Measurements from ENCODE around the gene PRM1. TPM values are rescaled to one million over a fixed set of nuclear protein-coding genes. Genes with fewer than 3 reads are reported as not detected.

The PRM1 gene
- total and polyA plus RNA-seq, 2 of the 13 experiments (the other 11 are each of a cell fraction or from before 2014, with no cell fraction given), result not detected

DNA sequence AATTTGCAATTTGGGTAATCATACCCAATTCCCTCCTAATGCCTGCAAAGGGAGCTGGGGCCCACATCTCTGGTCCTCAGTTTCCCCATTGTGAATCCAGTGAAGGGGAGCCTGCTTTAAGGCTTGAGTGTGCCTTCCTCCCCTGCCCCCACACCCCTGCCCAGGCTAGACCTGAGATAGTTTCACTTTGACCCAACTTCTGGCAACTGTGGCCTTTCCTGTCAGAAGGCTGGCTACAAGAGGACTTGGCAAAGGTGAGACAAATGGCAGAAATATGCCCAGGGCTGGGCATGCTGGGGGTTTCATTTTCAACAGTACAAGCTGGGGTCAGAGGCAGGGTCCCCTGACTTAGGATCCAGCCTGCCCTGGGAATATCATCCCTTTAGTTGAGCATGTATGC is 35.1 kb downstream of the PRM1 start (continued):
- no peak for TF ChIP-seq MYPOP (CRISPR knock-in tag; IDR thresholded peaks at IDR 0.05)
- no peak for TF ChIP-seq ZNF224 (CRISPR knock-in tag; IDR thresholded peaks at IDR 0.05)
- TF ChIP-seq HNRNPK (IDR thresholded peaks at IDR 0.05; ENCODE audit: low read depth, low read length, poor library complexity, severe bottlenecking), result no peak

DNA sequence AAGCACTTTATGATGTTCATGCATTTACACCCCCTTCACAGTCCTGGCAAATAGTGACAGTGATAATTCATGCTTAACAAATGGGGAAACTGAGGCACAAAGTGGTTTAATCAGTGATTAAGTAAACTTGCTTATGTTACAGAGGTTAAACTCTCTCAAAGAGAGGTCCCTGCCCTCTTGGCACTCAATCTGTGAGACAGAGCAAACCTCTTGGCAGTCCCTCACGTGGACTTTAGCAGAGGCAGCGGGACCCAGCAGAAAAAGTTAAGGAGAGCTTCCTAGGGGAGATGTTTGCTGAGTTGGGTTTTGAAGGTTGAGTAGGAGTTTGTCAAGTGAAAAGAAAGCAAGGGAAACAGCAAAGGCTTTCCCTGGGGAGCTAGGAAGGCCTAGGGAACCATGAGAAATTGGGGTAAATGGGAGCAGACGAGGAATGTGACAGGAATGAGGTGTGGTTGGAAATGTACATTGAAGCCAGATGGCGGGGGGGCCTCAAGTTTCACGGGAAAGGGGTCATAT is 35.9 kb downstream of the PRM1 start:
- no peak for FAIRE-seq
- ChIA-PET CTCF (ENCODE audit: low intra/inter-chr PET ratio, low total read pairs) (no interaction called here), POLR2A (interaction anchor here (0.8 to 2.3 kb wide), 2 partner anchors 10 to 12 kb away, joined by 3 to 12 read pairs; partner anchors contain the start of gene SOCS1)
- Histone ChIP-seq H2AFZ (ENCODE audit: low read length) (no peak overlapping the region), H3K4me3 (replicated peaks in 1 of 3; ENCODE audit: insufficient read depth in 1 of 3, low read depth in 2 of 3, low read length in 3 of 3) (no peak overlapping the region), H3K27me3 (ENCODE audit: control insufficient read depth in 1 of 2, insufficient read depth in 2 of 2, low read length in 2 of 2) (peaks cover 1 to 21% of the 10 kb centered on the region in 2 experiments; a peak in 3 of 5 replicates), H3K4me2 (ENCODE audit: low read depth, low read length) (no peak overlapping the region), H4K20me1 (ENCODE audit: insufficient read depth, low read length) (no peaks in the 10 kb centered on the region), H3K9me3 (ENCODE audit: low read length) (no peaks in the 10 kb centered on the region), H3K27ac (ENCODE audit: extremely low read length, insufficient read depth, low read length) (no peak overlapping the region), H3K9ac (ENCODE audit: insufficient read depth, low read depth, low read length) (no peak overlapping the region), H3K79me2 (ENCODE audit: insufficient read depth, low read length) (no peaks in the 10 kb centered on the region), H3K4me1 (ENCODE audit: insufficient read depth, low read length) (peaks cover 44% of the 10 kb centered on the region), H3K36me3 (replicated peaks in 1 of 2; ENCODE audit: control insufficient read depth in 1 of 2, insufficient read depth in 2 of 2, low read length in 2 of 2) (no peaks in the 10 kb centered on the region)
- DNase-seq (ENCODE audit: low spot score), result no peak
- BruUV-seq (replicated peaks), result no TSS peak
- intact Hi-C loops (cut with micrococcal nuclease; ENCODE audit: unreplicated experiment), result no loop called here
- 11% methylated on average over 5 of the region's 5 CpGs for WGBS (ENCODE audit: low lambda C conversion rate)
- in situ Hi-C loops (cut with HindIII; ENCODE audit: extremely low pct_ligation_motif_present, low pct_unique_long_range_greater_than_20kb), result no loop called here
- ATAC-seq, result no peak
- TF ChIP-seq SOX5 (CRISPR knock-in tag; IDR thresholded peaks at IDR 0.05; ENCODE audit: borderline replicate concordance), result no peak
- no peak for TF ChIP-seq KMT2A (CRISPR knock-in tag; IDR thresholded peaks at IDR 0.05)
- no peak for TF ChIP-seq ZNF7 (CRISPR knock-in tag; IDR thresholded peaks at IDR 0.05)
- TF ChIP-seq, protein P1, sequence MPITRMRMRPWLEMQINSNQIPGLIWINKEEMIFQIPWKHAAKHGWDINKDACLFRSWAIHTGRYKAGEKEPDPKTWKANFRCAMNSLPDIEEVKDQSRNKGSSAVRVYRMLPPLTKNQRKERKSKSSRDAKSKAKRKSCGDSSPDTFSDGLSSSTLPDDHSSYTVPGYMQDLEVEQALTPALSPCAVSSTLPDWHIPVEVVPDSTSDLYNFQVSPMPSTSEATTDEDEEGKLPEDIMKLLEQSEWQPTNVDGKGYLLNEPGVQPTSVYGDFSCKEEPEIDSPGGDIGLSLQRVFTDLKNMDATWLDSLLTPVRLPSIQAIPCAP (CRISPR knock-in tag; IDR thresholded peaks at IDR 0.05; ENCODE audit: low read depth), result no peak
- no peak for TF ChIP-seq JUNB (CRISPR knock-in tag; IDR thresholded peaks at IDR 0.05; ENCODE audit: borderline replicate concordance)
- TF ChIP-seq HDAC2 (CRISPR knock-in tag; IDR thresholded peaks at IDR 0.05), result no peak
- TF ChIP-seq KLF6 (CRISPR knock-in tag; IDR thresholded peaks at IDR 0.05), result no peak
- no peak for TF ChIP-seq DZIP1 (CRISPR knock-in tag; IDR thresholded peaks at IDR 0.05)
- no peak for TF ChIP-seq TP53 (CRISPR knock-in tag; conservative IDR thresholded peaks at IDR 0.05)
- TF ChIP-seq NR1H2 (CRISPR knock-in tag; IDR thresholded peaks at IDR 0.05; ENCODE audit: borderline replicate concordance, low read depth), result no peak
- TF ChIP-seq ZNF468 (CRISPR knock-in tag; IDR thresholded peaks at IDR 0.05), result no peak
- no peak for TF ChIP-seq STAT5B (CRISPR knock-in tag; IDR thresholded peaks at IDR 0.05)
- no peak for TF ChIP-seq HIC2 (CRISPR knock-in tag; IDR thresholded peaks at IDR 0.05; ENCODE audit: low read depth)
- TF ChIP-seq TFAP4 (IDR thresholded peaks at IDR 0.05; ENCODE audit: borderline replicate concordance, low read depth), result no peak
